ENCODE results near the gene GOLGA8A.
"Not testable (repeated sequence)": the region's sequence is repeated elsewhere in the genome, so short reads cannot be mapped to it uniquely, and the experiment has no call there.

- TF ChIP-seq CTCF, POLR2A (IDR thresholded peaks at IDR 0.05): not testable (repeated sequence)
Measured at GRCh38 chr15:34392981-34393380, 44.6 kb downstream of the GOLGA8A start.
